RWPE1 (cell line): ENCODE measurements around the gene PODXL.

Experiments used
- CTCF ChIA-PET: fragments of 350-600 bp; sonication (Branson Sonifier 250); formaldehyde crosslinking; extraction: SDS; loops from one replicate; lab custom pipeline; 2021; lab: Yijun Ruan, JAX
- POLR2A ChIA-PET: fragments of 400-600 bp; formaldehyde crosslinking; extraction: SDS; loops from one replicate; lab custom pipeline; 2020; ENCODE audit warnings: antibody characterized with exemption; ENCODE audit not compliant: low non-redundant PET; lab: Yijun Ruan, JAX
- DNase-seq: peaks from one replicate; pipeline ENCODE4 v3.0.0; 2012; ENCODE audit warnings: low spot score
- H3K27ac ChIP-seq: fragments of 450-650 bp; 2 replicates; pipeline ENCODE4 v1.5.1; 2017
- TF ChIP-seq, protein P1 (sequence below): fragments of 450-650 bp; conservative IDR thresholded peaks from 2 replicates; pipeline ENCODE4 v1.5.1; 2017; ENCODE audit warnings: low read depth, mild to moderate bottlenecking

Gene PODXL

DNA sequence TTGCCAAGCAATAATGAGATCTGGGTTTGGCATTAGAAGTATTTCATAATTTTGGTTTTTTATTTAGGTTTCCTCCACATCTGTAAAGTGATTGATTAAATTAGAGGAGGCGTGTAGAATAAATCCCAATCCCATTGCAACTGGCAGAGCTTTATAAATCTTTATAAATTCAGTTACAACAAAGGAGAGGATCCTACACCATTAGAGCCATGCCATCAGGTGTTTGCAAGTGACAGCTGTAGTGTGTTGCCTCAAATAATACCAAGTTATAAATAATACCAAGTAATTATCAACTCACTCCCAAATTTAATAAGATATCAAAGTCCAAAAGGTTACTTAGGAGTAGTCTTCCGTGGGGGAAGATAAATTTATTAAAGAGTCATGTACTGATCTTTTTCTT is 62.2 kb downstream of the PODXL start:
- CTCF ChIA-PET, result no interaction called here
- H3K27ac ChIP-seq, result no peak overlapping the region
- TF ChIP-seq, protein P1, sequence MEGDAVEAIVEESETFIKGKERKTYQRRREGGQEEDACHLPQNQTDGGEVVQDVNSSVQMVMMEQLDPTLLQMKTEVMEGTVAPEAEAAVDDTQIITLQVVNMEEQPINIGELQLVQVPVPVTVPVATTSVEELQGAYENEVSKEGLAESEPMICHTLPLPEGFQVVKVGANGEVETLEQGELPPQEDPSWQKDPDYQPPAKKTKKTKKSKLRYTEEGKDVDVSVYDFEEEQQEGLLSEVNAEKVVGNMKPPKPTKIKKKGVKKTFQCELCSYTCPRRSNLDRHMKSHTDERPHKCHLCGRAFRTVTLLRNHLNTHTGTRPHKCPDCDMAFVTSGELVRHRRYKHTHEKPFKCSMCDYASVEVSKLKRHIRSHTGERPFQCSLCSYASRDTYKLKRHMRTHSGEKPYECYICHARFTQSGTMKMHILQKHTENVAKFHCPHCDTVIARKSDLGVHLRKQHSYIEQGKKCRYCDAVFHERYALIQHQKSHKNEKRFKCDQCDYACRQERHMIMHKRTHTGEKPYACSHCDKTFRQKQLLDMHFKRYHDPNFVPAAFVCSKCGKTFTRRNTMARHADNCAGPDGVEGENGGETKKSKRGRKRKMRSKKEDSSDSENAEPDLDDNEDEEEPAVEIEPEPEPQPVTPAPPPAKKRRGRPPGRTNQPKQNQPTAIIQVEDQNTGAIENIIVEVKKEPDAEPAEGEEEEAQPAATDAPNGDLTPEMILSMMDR, result no peak
- POLR2A ChIA-PET, result no interaction called here
- no peak for DNase-seq

DNA sequence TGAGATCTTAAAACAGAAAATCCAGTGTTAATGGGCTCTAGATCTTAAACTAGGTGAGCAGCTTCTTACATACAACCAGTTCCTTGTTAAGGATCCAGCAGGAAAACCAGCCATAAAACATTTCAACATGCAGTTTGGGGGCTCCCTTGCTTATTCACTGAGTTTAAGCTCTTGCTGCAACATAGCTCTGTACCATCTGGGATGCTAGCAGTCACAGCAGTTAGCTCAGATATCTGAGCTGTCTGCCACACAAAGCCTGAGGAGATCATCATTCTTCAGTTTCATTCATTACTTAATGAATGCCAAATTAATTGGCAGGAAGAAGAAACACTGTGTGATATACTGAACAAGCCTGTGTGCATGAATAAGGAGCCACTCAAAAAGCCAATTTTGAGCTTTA is 62.8 kb downstream of the PODXL start:
- TF ChIP-seq, protein P1, result no peak
- POLR2A ChIA-PET, result no interaction called here
- no peak overlapping the region for H3K27ac ChIP-seq
- DNase-seq, result no peak
- CTCF ChIA-PET, result interaction anchor here (1.0 kb wide), 1 partner anchor 45 kb away, joined by 3 read pairs; no protein-coding TSS in a partner anchor

DNA sequence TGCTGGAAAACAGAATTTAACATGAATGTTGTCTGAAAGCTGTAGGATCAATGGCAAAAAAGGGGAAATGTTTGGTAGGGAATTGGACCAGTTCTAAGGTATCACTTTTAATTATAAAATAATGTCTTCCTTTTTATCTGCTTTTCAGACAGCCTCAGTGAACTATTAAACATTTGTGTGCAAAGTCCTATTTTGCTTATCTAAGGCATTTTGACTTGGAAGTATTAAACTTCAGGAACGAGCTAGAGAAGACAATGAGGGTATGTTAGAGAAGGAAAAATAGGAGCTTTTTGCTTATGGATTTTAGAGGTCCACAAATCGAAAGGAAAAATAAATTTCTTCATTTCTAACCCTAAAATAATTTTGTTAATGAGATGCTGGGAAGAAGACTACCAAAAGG is 63.3 kb downstream of the PODXL start:
- no peak for DNase-seq
- ChIA-PET POLR2A (no interaction called here), CTCF (interaction anchor here (1.0 kb wide), 1 partner anchor 45 kb away, joined by 3 read pairs; no protein-coding TSS in a partner anchor)
- TF ChIP-seq, protein P1, result no peak
- H3K27ac ChIP-seq, result no peak overlapping the region

DNA sequence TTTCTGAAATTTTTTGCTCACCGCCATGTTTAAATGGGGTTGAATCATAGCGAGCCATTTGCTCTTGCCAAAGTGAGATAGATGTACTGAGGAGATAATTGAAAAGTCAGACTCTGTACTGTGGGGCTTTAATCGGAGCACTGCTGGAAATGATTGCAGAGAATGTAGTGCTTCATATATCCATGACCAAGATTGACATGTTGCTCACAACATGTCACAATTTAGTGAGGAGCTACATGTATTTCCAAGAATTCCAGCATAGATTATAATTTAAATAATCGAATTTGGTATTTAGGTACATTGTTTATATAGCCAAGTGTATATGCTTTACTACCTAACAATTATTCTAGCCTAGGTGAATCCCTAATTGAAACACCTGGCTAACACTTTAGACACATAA is 66.5 kb downstream of the PODXL start:
- CTCF ChIA-PET, result no interaction called here
- POLR2A ChIA-PET, result no interaction called here
- H3K27ac ChIP-seq, result no peak overlapping the region
- no peak for DNase-seq
- TF ChIP-seq, protein P1, result no peak

DNA sequence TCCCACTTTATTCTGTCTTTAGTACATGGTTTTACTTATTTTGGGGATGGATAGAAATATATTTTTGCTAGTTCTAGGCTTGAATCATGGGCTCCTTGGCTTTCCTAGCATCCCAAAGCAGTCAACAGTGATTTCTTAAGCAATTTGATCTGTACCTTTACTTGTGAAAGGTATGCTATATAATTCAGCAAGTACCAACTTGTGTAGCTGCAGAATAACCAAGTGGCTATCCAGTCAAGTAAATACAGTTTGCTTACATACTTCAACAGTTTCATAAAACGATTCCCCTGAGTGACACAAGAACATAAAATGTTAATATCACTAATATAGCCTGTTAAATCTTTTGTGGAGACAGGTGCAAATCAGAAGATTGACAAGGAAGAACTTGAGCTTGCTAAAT is 67.2 kb downstream of the PODXL start:
- DNase-seq, result no peak
- POLR2A ChIA-PET, result no interaction called here
- CTCF ChIA-PET, result interaction anchor here (0.7 kb wide), 1 partner anchor 366 kb away, joined by 5 read pairs; no protein-coding TSS in a partner anchor
- H3K27ac ChIP-seq, result no peak overlapping the region
- TF ChIP-seq, protein P1, result no peak

DNA sequence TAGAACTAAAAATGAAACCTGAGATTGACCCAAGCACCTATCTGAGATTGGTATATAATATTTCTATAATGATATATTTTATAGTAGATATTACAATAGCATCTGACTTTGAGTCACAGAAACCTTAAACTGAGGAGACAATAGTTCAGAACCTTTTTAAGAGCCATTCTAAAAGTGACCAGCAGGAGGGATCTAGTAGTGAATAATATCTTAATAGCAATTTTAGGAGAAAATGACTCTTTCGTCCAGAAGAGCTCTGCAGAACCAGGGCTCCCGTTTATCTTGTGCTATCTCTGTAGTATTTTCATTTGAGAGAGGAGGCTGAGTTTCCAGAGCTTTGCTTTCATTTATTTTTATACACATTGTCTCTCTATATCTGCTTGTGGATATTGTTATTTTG is 68.1 kb downstream of the PODXL start:
- ChIA-PET POLR2A (no interaction called here), CTCF (no interaction called here)
- DNase-seq, result no peak
- no peak overlapping the region for H3K27ac ChIP-seq
- TF ChIP-seq, protein P1, result no peak

DNA sequence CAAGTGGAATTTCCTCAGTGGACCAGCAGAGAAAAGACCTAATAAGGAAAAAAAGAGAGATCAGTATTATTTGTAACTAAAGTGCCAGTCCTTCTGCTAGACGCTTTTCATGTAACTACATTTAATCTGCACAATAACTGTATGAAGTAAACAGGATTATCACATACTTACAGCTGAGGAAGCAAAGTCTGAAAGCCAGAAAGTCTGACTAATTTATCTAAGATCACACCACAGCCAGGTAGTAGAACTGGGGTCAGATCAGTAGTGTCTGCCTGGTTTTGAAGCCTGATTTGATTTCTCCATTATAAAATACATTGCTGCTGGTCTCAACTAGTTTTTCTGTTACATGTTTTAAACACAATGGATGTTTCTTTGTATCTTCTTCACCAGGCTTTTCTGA is 69.2 kb downstream of the PODXL start:
- H3K27ac ChIP-seq, result no peak overlapping the region
- TF ChIP-seq, protein P1, result no peak
- ChIA-PET POLR2A (no interaction called here), CTCF (no interaction called here)
- DNase-seq, result no peak
